Kidney epithelial cell (primary cell): ENCODE measurements around the gene DCLRE1C. TPM values are rescaled to one million over a fixed set of nuclear protein-coding genes. Genes with fewer than 3 reads are reported as not detected.
A peak's percentile ranks its signal among the peaks of the same experiment; 100 is the strongest.
"Not testable (repeated sequence)": the region's sequence is repeated elsewhere in the genome, so short reads cannot be mapped to it uniquely, and the experiment has no call there.

Experiments used
- DNase-seq: peaks from one replicate; pipeline ENCODE4 v3.0.0-alpha.2; 2010; ENCODE audit warnings: low read depth
- H3K27me3 ChIP-seq: 2 replicates; pipeline ENCODE4 v1.6.0; 2011; ENCODE audit warnings: low read length; ENCODE audit not compliant: control insufficient read depth, insufficient read depth
- H3K36me3 ChIP-seq: 2 replicates; pipeline ENCODE4 v1.5.1; 2011; ENCODE audit warnings: low read length; ENCODE audit not compliant: control insufficient read depth, insufficient read depth
- H3K4me3 ChIP-seq: 2 replicates; pipeline ENCODE4 v1.5.1; 2011; ENCODE audit warnings: low read depth, mild to moderate bottlenecking, control low read depth, low read length
- total RNA-seq: library from RNA; depleted of rRNA; stranded (reverse); fragments of >200 nt; gene quantifications from 2 replicates; pipeline ENCODE4 v1.2.3, GENCODE V29; 2015
- TF ChIP-seq, protein P1 (sequence below): IDR thresholded peaks from 2 replicates; pipeline ENCODE4 v1.5.1; 2011; ENCODE audit warnings: mild to moderate bottlenecking, moderate library complexity, low read length, control low read depth, inconsistent platforms; ENCODE audit not compliant: insufficient read depth, poor library complexity, severe bottlenecking

Gene DCLRE1C
- 10.3 and 12.2 TPM in 2 replicates for total RNA-seq

DNA sequence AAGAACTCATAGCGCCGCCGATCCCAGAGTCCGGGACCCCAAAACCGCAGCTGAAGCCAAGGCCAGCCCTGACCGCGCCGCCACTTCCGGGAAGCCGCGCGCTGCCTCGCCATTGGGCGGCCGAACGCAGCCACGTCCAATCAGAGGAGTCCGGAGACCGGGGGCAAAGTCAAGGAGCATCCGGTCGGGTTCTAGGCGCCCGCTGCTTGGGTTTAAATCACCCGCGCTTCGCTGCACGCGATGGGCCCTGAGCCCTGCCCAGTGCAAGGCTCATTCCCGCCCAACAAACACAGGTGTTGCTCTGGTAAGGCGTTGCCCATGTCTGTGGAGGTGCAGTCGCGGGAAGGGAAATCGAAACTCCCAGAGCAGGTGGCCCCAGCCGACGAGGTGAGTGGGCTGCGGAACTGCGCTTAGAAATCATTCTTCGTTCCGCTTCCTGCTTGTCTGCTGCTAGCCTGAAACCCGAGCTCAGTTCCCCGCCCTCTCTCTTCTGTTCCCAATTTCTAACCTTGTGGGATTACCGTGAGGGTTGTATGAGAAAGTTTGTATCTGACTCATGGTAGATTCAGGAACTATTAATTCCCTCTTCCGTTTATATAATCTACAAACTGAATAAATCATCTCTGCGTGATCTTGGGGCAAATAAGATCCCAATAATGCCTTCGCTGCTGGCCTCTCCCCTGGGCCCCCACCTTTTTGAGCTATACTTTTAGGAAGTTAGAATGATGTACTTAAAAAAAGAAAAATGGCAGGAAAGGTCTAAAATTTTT is at the start of gene DCLRE1C:
DCLRE1C (minus strand) TSS at position 96 of the 770 bp plus-strand sequence; CDS start at position 10, 86 bp downstream.
- peak; percentile 65 for DNase-seq
- TF ChIP-seq, protein P1, sequence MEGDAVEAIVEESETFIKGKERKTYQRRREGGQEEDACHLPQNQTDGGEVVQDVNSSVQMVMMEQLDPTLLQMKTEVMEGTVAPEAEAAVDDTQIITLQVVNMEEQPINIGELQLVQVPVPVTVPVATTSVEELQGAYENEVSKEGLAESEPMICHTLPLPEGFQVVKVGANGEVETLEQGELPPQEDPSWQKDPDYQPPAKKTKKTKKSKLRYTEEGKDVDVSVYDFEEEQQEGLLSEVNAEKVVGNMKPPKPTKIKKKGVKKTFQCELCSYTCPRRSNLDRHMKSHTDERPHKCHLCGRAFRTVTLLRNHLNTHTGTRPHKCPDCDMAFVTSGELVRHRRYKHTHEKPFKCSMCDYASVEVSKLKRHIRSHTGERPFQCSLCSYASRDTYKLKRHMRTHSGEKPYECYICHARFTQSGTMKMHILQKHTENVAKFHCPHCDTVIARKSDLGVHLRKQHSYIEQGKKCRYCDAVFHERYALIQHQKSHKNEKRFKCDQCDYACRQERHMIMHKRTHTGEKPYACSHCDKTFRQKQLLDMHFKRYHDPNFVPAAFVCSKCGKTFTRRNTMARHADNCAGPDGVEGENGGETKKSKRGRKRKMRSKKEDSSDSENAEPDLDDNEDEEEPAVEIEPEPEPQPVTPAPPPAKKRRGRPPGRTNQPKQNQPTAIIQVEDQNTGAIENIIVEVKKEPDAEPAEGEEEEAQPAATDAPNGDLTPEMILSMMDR: no peak
- H3K36me3 ChIP-seq: no peaks in the 10 kb centered on the region
- H3K4me3 ChIP-seq: peak within 1 kb of the TSS; percentile 53
- H3K27me3 ChIP-seq: no peaks in the 10 kb centered on the region

DNA sequence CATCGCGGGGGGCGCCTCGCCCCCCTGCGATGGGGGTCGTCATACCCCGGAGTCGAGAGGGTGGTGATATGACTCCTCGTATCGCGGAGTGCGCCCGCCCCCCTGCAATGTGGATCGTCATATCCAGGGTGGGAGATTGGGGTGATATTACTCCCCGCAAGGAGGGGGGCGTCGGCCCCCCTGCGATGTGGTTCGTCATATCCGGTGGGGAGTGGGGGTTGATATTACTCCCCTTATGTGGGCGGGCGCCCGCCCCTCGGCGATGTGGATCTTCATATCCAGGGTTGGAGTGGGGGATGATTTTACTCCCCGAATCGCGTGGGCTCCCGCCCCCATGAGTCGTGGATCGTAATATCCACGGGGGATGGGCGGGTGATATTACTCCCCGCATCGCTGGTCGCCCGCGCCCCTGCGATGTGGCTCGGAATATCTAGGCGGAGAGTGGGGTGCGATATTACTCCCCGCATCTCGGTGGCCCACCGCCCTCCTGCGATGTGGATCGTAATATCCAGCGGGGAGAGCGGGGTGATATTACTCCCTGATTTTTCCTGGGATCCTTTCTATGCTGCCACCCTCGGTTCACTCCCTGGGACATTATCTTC is 42.2 kb upstream of the DCLRE1C start:
- no peak for DNase-seq
- Histone ChIP-seq H3K36me3 (no peaks in the 10 kb centered on the region), H3K27me3 (no peaks in the 10 kb centered on the region), H3K4me3 (peak overlapping the region; percentile 37)
- TF ChIP-seq, protein P1: no peak

DNA sequence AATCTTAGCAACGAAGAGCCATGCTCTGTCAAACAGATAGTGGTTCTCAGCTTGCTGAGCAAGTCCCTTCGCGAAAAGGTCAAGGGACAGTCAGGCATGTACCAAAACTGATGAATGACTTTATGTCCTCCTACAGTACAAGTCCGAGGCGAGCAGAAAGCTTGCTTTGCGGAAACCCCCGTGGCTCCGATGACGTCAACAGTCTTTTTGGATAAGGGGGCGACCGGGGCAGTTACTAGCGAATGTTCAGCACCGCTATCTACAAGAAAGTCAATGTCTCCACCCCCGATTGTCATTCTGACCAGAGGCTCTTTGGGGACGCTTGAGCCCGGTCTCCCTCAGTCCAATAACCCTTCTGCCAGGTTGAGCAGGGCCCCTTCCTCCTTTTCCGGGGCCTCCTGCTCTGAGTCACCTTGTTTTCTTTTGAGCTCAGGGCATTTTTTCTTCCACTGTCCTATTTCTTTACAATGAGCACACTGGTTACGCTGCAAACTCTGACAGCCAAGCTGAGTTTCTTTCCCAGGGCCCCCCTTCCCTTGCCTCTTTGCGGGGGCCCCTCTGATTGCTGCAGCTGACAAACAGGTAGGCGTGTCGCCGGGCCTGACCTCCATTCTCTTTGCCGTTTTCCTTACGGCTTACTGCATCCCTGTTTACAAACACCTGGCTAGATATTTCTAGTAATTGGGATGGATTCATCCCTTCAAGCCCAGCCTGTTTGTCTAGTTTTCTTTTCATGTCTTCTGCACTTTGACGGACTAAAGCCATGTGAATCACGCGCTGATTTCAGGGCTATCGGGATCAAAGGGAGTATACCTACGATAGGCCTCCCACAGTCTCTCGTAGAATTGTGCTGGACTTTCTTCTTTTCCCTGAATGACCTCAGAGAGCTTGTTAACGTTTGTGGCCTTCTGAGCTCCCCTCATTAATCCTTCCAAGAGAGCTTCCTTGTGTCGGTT is 39.9 kb upstream of the DCLRE1C start:
- DNase-seq, H3K4me3 ChIP-seq, H3K27me3 ChIP-seq, H3K36me3 ChIP-seq: not testable (repeated sequence)

DNA sequence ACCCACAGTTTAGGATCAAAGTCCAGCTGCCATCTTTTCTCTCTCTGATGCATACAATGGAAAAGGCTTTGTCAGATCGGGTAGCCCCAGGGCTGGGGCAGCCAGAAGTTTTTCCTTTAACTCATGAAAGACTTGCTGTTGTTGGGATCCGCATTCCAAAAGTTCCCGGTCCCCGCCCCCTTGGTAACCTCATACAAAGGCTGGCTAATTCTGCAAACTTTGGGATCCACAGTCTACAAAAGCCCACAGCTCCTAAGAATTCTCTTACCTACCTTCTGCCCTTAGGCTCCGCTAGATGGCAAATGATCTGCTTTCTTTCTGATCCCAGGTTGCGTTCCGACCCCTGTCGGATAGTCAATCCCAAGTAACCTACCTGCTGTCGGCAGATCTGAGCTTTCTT is 38.4 kb upstream of the DCLRE1C start:
- H3K36me3 ChIP-seq, DNase-seq, H3K27me3 ChIP-seq, H3K4me3 ChIP-seq: not testable (repeated sequence)

DNA sequence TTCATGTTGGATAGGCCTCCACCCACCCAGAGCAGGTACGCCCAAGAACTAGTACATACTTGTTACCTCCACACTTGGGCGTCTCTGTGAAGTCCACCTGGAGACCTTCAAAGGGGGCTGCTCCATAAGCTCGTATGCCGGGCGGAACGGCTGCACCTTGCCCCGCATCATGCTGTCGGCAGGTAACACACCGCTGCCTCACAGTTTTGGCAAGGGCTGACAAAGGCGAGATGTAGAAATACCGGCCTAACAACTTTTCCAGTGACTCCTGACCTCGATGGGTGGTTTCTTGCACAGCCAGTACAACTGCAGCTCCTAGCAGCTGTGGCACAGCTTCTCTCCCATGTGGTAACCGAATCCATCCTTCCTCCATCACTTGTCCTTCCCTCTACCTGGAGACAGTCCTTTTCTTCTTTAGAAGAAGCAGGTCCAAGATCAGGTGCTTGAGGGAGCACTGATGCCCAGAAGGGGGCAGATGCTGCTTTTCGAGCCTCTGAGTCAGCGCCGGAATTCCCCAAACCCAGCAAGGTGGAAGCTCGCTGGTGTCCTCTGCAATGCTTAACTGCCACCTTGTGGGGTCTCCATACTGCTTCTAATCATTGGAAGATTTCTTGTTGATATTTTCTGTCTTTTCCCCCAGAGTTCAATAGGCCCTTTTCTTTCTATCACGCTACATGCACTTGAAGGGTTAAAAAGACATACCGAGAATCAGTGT is 37.3 kb upstream of the DCLRE1C start:
- DNase-seq: peak; percentile 14
- not testable (repeated sequence) for H3K36me3 ChIP-seq, H3K4me3 ChIP-seq, H3K27me3 ChIP-seq
- TF ChIP-seq, protein P1: peak; percentile 16

DNA sequence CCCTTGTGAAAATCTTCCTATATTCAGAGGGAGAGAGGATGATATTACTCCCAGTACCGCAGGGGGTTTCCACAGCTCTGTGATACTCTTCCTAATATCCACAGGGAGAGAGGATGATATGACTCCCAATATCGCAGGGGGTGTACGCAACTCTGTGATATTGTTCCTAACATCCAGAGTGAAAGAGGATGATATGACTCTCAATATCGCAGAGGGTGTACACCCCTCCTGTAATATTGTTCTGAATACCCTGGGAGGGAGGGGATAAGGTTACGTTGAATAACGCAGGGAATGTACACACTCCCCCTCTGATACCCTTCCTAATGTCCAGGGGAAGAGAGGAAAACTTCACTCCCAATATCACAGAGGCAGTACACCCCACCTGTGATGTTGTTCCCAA is 35.7 kb upstream of the DCLRE1C start:
- not testable (repeated sequence) for H3K4me3 ChIP-seq, H3K27me3 ChIP-seq, H3K36me3 ChIP-seq, DNase-seq
